ENCODE measurements around the gene FXYD2.

GRCh38 chr11:117849781-117850414, 25.4 kb upstream of the FXYD2 start:
- TF ChIP-seq CTCF (conservative IDR thresholded peaks at IDR 0.05) = no peak
- no peak for TF ChIP-seq ZFX (IDR thresholded peaks at IDR 0.05)
